GM19438 (cell line): ENCODE data around the gene USH2A.
A peak's percentile ranks its signal among the peaks of the same experiment; 100 is the strongest.

Experiments
- ATAC-seq: cut with Tn5 transposase; IDR thresholded peaks from one replicate; pipeline ENCODE4 v1.9.1; 2021; ENCODE audit warnings: low read depth; ENCODE audit not compliant: unreplicated experiment

The USH2A gene

DNA sequence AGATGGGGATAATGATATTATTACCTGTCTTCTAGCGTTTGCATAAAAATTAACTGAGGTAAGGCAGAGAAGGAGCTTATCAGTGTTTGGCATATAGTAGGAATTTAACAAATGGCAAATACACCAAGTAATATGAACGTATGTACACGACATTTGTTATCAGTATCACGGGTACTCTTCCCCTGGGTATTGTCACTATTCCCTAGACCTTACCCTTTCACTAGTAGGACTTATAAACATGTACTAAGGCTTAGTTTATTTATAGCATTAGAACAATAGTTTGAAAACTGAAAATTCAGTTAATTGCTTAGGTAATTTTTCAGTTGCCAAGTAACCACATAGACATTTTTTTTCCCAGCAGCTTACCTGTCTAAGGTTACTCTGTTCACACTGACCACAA is 669.1 kb downstream of the USH2A start:
- ATAC-seq, result no peak

DNA sequence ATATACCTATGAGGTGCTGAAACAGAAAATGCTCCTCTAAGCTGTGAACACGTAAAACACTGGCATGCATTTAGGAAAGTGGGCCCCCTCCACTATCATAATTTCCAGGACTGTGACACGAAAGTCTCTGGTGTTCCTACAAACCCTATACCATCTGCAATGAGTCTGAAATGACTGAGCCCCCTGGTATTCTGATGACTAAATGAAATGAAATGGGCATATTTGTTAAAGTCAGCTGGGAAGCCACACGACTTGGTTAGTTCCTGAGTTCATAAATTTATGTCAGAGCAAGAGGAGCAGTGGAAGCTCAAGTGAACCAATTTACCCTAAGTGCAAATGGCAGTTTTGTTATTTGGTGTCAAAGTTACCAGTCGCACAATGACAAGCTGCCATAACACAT is 673.8 kb downstream of the USH2A start:
- no peak for ATAC-seq

DNA sequence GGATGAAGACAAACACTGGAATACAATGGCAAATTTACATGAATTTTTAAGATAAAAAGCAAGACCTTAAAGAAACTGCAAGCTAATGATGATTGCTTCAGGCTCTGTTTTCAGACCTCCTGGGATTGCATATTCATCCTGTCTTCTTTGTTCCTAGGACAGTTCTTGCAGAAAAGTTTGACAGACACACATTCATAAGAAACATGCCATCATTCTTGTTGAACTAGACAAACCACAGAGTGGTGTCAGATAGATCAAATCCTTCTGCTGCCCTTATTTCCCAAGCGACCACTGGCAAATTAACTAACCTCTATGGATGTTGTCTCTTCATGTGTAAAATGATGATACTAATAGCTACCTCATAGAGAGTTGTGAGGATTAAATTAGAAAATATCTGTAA is 674.8 kb downstream of the USH2A start:
- ATAC-seq, result no peak

DNA sequence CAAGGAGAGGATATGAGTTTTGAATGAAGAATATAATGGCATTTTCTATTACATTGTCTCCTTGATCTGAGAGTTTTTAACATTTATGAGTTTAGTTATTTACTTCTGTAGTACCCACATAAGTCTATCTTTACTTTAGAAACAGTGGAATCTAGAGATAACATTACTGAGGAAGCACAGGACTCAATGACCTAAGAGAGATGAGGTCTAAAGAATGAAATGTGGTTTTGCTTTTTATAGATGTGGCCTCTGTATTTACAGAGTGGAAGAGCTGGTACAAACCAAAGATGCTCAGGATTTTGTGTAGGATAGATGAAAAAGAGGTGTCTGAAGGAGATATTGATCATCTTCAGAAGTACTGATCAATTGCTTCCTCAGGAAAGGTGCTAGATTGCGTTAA is 678.8 kb downstream of the USH2A start:
- no peak for ATAC-seq

DNA sequence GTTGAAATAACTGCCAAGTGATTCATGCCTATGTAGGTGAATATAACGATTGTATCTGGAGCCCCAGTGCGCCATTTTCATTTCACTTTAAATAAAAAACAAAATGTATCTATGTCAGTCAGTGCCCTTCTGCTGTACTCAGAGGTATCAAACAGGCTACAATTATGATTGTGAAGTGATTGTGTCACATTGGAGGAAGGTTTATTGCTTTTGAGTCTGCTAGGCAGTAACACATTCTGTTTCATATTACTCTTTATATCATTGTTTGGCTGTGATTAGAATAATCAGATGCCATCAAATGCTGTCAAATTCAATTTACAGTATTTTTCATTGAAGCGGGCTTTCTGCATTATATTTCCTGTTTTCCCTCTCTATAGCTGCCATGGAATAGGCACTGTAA is 684.2 kb downstream of the USH2A start:
- ATAC-seq, result no peak

DNA sequence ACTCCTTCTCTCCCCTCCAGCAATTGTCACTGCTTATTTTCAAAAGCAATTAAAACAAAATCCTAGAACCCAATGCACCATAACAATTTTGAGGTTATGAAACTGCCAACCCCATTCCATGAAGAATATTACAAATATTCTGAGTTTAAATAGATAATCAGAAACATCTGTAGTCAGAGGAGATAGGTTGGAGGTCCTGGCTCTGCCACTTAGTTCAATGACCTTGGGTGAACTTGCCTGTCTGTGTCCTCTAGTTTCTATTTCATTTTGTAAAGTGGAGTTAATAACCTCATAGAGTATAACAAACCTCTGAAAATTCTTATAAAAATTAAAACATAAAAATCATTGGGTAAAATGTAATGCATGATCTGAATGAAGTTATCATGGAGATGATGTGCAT is 691.5 kb downstream of the USH2A start:
- ATAC-seq, result no peak

DNA sequence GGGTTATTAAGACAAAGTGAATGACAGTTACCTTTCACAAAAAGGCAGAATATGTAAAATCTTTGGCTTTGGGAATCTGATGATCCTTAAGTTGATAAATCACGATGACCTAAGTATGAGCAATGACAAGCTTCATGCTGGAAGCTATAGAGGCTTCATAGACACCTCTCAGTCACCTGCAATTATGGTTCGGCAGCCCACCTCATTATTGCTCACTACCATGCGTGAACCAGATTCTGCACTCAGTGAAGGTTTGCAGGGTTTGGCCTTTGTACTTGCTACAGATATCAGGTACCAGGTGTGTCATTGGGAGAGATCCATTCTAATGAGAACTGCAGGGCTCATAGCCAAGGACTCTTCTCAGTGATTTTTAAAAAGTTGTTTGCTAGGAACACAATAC is 692.6 kb downstream of the USH2A start:
- no peak for ATAC-seq

DNA sequence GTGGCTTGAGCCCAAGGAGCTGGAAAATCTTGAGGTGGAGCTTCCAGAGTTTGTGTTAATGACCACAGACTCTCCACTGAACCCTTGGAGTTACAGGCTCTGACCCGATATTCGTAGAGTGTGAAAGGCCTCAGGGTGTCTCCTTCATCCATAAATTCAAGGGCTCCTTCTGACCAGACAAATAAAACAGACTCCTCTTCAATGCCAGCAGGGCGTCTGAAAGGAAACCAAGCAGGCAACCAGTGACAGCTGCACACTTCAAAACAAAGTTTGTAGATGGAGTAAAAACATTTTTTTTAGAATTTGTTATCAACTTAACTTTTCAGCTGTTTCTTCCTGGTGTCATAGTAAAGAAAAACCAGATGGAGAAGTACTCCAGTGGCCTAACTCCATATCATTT is 695.1 kb downstream of the USH2A start:
- no peak for ATAC-seq

DNA sequence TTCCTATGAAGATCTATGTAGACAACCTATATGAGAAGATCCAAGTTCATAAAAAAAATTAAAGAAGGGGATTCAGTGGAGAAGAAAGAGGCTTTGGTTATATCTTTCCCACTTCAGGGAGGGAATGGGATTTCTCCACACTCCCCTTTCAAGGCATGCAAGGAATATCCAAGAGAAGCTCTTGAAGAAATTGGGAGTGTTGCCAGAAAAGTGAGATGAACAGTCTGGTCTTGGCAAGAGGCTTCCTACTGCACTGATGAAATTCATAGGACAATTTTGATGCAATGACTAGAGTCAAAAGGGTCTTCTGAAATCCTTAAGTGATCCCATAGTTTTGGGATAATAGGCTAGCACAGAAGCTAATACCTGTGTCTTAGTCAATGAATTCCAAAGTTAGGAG is 703.1 kb downstream of the USH2A start:
- no peak for ATAC-seq

DNA sequence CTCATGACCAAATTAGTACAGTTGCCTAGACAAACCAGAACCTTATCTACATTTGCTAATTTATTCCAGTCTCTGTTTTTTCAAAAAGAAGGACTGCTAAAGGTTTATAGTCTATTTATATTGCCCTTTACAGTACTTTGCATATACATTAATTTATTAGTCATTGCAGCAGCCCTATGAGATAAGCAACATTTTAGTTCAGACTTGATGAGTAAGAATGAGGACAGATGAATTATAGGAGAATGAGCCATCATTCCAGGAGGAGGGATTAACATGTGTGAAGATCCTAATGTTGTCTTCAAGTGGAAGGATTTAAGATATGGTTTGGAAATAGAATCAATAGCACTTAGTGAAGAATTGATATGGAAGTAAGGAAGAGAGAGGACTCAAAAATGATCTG is 703.7 kb downstream of the USH2A start:
- ATAC-seq, result no peak

DNA sequence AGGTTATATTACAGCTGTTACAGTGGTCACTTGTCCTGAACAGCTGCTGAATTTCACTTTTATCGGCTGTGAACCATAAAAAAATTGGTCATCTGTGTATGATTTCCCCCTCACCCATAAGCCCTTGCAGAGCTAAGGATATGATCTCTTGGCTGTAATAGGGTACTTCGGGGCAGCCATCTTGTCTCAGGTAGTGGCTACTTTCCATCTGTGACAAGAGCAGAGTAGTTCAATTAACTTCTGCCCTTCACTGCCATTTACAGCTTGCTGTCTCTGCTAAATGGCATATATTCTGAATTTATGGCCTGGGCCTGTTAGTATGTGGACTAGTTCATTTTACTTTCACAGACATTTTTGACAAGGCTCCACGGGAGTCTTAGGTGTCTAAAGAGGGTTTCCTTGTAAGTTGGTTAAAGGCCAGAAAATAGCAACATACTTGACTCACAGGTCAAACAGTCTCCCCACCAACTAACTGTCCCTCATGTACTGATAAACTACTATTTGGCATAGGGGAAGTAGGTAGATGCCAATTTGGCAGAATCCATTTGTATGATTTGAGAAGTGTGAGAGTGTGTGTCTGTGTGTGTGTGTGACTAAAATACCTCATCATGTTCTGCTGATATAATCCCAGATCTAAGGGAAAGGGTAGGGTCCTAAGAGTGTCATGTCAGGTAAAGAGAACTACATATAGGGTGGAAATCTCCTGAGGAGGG is 704.5 kb downstream of the USH2A start:
- no peak for ATAC-seq

DNA sequence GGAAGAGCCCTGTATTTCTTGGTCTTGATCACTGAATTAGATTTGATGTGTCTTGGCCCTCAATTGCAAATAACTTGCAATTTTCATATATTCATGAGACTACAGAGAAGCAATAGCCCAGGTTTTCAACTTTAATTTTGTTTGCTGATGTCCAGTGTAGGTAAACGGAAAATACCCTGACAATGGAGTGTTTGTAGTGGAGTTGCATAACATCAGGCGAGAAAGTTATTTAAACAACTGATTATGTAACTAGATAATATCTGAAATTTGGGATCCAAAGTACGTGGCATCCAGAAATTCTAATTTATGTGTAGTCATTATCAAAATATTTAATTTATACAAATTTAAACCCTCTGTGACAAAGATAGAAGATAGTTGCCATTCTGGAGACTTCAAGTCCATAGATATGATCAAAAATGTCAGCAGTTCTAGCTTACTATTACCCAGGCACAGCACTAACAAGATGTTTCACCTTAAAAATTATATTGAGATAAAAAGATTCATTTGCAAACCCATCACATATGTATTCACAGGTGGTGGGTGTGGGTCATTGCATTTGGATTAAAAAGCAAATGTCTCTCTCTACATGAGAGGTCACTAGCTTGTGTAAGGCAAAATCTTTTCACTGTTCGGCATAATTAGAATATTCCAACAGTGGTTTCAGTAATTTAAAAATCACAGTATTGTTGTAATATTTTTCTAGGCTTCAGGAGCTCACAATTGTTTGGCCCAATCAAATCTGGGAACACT is 705.4 kb downstream of the USH2A start:
- no peak for ATAC-seq

DNA sequence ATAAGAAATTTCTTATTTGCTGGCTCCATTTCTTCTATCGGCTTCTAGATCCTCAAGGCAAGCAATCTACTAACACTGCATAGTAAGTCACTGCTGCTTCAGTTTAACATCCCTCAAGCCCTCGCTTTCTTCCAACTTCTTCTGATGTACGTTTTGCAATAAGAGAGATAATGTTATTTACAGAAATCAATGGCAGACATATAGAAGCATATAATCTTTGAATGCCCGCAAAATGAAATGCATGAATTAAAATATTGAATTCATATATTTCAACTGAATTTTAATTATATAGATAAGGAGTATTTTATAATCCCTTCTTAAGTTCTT is 712.4 kb downstream of the USH2A start:
- no peak for ATAC-seq

DNA sequence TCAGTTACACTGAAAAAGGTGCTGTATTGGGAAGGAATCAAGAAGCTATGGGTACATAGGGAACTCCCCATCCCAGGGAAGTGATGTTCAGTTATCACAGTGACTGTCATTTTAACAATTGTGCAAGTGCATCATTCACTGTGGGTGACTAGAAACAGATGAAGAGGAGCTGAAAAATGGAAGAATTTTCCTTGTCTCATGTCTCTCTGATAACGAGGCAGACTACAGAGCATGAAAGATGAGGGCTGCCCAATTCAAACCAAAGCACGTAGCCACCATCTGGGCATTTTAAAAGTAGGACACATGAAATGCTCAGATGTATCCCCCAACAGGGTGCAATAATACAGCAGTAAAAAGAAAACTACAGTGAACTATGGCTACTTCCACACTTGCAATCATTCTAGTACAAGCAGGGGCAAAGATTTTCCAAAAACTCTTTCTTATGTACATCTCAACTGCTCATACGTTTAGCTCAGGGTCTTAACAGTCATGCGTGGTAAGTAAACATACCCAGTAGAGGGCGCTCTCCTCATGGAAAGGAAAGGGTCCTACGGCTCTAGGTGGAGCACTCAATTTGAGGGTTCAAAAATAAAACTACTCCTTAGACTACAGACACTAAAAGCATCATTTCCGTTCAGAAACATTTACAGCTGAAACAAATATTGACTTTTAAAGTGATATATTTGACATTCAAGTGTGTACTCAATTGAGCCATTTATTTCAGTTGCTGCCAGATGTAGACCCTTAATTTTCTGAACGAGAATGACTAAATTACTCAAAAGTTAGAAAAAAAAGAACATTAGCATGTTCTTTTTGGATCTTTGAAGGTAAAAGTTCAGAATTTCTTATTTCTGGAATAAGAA is 713.0 kb downstream of the USH2A start:
- ATAC-seq, result peak; percentile 73

DNA sequence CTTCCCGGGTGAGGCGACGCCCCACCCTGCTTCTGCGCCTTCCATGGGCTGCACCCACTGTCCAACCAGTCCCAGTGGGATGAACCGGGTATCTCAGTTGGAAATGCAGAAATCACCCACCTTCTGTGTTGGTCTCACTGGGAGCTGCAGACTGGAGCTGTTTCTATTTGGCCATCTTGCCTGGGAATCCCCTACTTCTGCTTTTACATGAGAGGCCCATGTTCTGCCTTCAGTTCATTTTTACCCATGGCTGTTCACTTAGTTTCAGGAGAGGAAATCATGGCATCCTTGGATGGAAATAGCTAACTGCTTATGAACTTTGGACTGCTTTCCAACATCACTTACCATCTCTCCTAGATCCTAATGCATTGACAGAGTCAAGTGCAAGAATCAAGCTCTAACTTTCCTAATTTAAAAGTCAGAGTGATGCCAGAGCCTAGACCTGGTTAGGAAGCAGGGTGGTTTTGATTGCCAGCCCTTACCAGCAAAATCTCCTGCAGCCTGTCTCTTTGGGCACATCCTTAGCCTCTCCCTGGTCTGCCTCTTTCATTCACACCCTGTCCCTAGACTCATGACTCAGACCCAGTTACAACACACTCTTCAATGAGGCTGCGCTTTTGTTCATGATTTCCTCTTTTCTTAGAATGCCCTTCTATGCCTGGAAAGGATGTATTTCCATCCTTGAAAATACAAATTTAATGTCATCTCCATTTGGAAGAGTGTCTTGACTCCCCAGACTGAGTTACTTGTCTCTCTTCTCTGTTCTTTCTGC is 719.0 kb downstream of the USH2A start:
- ATAC-seq, result no peak

DNA sequence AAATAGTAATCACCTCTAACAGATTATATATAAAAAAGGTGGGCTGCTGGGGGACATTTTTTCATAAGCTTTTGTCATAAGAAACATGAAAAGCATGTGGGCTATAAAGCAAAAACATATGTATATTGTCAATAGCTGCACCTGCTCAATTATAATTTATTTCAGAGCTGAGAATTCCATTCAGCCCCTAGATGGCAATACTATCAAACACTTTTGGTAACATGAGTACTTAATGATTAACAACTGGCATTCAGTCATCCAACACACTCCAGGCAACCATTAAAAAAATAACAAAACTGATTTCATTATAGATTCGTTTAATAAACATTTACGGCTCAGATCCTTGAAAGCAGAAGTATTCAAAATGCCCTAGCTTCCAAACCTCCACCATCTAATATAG is 741.0 kb downstream of the USH2A start:
- ATAC-seq, result no peak

DNA sequence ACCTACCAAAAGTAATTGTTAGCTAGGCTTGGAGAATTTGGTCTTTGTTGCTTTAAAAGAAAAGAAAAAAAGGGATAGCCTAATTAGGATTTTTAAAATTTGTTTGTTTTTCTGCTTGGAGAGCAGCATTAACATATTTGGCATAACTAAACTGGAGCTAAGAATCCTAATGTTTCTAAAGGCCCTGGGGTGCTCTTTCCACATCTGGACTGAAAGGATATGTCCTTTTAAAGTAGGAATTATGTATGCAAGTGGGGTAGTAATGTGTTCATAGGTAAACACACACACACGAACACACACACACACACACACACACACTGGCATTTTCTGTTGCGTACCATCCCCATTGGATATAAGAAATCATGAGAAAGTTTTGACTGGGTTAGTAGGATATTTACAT is 742.2 kb downstream of the USH2A start:
- no peak for ATAC-seq

DNA sequence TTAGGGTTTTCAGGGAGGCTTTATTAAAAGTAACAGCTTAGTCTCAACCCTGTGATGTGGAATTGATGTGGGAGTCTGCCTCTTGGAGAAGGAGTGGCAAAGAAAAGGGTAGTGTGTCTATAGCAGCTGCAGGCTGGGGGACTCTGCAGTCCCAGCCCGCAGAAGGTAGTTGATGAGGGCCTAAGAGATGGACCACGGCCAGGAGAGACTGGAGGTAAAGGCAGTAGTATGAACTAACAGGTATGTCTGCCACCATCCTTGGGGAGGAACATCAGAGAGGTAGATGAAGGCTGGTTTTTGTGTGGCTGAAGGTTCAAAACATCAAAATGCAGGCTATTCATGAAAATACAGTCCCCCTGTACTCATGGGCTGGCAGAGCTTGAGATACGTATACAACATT is 744.0 kb downstream of the USH2A start:
- no peak for ATAC-seq

DNA sequence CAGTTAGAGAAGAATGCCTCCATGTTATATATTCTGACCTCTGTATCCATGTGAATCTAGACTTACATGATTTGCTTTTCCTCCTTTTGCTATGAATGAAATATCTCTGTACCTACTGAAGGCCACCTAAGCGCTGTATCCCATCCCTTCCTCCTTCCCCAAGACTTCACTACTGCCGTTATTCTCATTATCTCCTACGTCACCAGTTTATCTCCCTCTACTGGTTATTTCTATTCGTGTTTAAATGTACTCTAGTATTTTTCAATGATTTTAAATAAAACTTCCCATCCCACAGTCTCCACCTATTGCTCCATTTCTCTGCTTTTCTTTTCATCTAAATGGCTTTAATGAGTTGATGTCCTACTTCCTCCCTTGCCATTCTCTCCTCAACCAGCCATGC is 746.1 kb downstream of the USH2A start:
- ATAC-seq, result no peak

DNA sequence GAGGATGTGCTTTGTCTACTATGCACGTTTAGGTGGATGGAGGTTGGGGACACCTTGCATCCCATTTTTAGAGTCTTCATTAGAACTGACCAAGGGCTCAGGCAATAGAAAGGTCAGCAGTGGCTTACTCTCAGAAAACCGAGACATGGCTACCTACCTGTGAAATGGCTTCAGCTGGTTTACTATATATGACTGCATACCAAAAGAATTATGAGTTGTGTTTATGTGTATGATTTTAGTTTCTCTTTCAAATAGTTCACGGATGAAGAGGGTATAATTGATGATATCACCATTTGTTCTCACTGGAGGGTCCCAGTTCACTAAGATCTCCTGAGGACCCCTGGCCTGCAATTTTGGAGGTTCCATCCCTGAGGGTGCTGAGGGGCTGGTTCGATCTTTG is 749.3 kb downstream of the USH2A start:
- no peak for ATAC-seq

DNA sequence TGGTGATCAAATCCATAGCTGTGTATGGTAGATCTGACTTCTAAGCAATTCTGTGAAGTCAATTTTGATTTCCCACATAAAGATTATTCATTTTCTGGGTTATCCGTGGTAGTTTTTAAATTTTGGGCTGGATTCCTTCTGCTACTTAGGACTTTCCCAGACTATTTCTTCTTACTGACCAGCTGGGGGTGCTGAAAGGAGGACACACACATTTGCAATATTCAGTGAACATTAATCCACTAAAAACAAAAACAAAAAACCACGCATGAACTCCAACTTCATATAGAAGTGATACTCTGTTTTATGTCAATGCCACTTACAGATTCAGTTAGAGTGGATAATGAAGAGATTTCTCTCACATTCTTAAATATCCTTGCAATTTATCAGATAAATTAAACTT is 750.8 kb downstream of the USH2A start:
- ATAC-seq, result no peak
